Activated naive CD4-positive, alpha-beta T cell treated with anti-CD3 and anti-CD28 coated beads, Interleukin-2, amount 10 ng/mL, durations not matched to agents 7 days and 5 days (primary cell): ENCODE results near the gene AUTS2.

Source experiments
- CTCF ChIA-PET: fragments of 350-600 bp; sonication (Branson Sonifier 250); formaldehyde crosslinking; loops from one replicate; lab custom pipeline; 2021; ENCODE audit warnings: antibody characterized with exemption; lab: Charles Lee
- DNase-seq: peaks from one replicate; pipeline ENCODE4 v3.0.0-alpha.2; 2020
- H3K27ac Mint-ChIP-seq: one replicate; pipeline ENCODE4 v1.8.0; 2021; ENCODE audit warnings: mild to moderate bottlenecking, moderate library complexity, mixed read lengths
- H3K27me3 Mint-ChIP-seq: one replicate; pipeline ENCODE4 v1.8.0; 2021; ENCODE audit warnings: mild to moderate bottlenecking, mixed read lengths
- H3K36me3 Mint-ChIP-seq: one replicate; pipeline ENCODE4 v1.8.0; 2021; ENCODE audit warnings: mixed read lengths
- H3K4me1 Mint-ChIP-seq: one replicate; pipeline ENCODE4 v1.8.0; 2021; ENCODE audit warnings: mixed read lengths
- H3K4me3 Mint-ChIP-seq: one replicate; pipeline ENCODE4 v1.8.0; 2021; ENCODE audit warnings: mild to moderate bottlenecking, moderate library complexity, mixed read lengths
- H3K9me3 Mint-ChIP-seq: one replicate; pipeline ENCODE4 v1.8.0; 2021; ENCODE audit warnings: mixed read lengths

The AUTS2 gene

DNA sequence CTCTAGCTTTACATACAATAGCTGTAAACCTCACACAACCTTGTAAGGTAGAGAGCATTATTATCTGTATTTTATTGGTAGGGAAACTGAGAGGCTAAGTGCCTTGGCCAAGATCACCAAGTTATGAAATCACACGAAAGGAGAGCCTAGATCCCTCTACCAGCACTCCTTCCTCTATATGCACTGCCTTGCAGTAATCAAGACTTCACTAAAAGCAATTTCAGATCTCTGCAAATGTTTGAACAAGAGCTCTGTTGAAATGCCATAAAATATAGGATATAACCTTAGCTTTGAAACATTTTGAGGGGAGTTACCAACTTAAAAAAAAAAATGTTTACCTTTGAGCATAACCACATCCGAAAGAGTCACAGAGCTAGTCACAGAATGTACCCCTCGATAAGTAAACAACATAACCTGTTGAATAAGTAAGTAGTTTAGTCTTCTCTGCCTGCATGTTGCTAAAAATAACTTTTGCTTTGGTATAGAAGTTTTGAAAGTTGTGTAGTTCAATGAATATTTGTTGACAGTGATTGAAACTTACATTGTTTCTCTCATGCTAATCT lies 709.4 kb downstream of the AUTS2 start:
- H3K36me3 Mint-ChIP-seq = no peaks in the 10 kb centered on the region
- H3K4me3 Mint-ChIP-seq = peak overlapping the region; percentile 26
- CTCF ChIA-PET = interaction anchor here (0.6 kb wide), 1 partner anchor 73 kb away, joined by 4 read pairs; no protein-coding TSS in a partner anchor
- peak overlapping the region; percentile 93 for H3K27ac Mint-ChIP-seq
- H3K4me1 Mint-ChIP-seq = peaks cover 47% of the 10 kb centered on the region
- no peak for DNase-seq
- no peaks in the 10 kb centered on the region for H3K27me3 Mint-ChIP-seq
- peaks cover 1% of the 10 kb centered on the region for H3K9me3 Mint-ChIP-seq

DNA sequence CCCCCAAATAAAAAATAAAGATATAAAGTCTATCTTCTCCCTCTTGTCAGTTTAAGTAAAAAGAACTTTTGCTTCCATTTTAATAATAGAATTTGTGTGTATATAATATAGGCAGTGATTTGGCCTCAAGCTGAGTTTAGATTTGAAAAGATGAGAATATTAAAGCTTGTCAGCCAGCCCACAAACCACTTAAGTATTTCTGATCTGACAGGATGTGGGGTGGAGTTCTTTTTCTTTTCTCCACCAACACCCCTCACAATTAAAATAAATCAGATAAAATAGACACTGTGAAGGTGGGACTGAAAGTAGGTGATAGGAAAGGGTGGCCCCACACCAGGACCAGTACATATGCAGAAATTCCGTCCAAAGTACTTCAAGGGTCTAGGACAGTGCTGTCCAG lies 714.1 kb downstream of the AUTS2 start:
- CTCF ChIA-PET = no interaction called here
- no peak for DNase-seq
- peaks cover 53% of the 10 kb centered on the region for H3K4me1 Mint-ChIP-seq
- peaks cover 2% of the 10 kb centered on the region for H3K36me3 Mint-ChIP-seq
- H3K9me3 Mint-ChIP-seq = peaks cover 6% of the 10 kb centered on the region
- no peaks in the 10 kb centered on the region for H3K27me3 Mint-ChIP-seq
- no peak overlapping the region for H3K4me3 Mint-ChIP-seq
- peak overlapping the region; percentile 75 for H3K27ac Mint-ChIP-seq

DNA sequence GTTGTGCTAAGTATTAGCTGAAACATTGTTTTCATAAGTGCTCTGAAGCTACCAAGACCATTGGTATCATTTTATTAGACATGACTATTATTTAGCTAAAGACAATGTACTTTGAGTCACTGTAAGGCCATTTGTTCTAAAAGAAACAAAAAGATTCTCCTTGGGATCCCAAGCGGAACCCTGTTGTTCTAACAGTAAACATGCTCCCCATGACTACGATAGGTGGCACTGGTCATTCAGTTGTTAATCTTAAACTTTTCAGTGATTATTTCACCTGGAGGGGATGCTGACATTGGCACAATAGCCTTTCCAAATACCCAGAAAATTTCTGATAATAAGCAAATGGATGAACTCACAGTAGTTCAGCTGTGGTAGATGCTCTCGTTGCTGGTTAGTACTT lies 715.0 kb downstream of the AUTS2 start:
- Mint-ChIP-seq H3K4me3 (no peak overlapping the region), H3K27me3 (no peaks in the 10 kb centered on the region), H3K27ac (no peak overlapping the region), H3K36me3 (peaks cover 2% of the 10 kb centered on the region), H3K9me3 (peaks cover 8% of the 10 kb centered on the region), H3K4me1 (peaks cover 53% of the 10 kb centered on the region)
- CTCF ChIA-PET = no interaction called here
- DNase-seq = no peak

DNA sequence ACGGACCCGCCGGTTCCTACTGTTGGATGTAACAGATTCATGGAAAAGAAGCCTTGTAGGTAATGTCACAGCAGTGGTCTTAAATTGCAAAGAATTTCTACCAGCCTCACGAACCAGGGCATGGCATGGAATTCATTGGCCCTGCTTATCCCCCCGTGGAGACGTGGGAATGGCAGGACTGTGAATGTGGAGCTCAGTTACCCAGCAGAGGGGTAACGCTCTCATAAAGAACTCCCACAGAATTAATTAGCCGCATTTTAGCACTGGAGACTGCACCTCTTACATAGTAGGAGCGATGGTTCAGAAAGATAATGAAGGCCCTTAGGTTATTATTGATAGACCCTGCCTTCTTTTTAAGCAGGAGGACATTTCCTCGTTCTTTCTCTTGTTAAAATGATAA lies 715.4 kb downstream of the AUTS2 start:
- no peak for DNase-seq
- Mint-ChIP-seq H3K27ac (no peak overlapping the region), H3K36me3 (peaks cover 2% of the 10 kb centered on the region), H3K9me3 (peaks cover 8% of the 10 kb centered on the region), H3K27me3 (no peaks in the 10 kb centered on the region), H3K4me3 (no peak overlapping the region), H3K4me1 (peaks cover 56% of the 10 kb centered on the region)
- CTCF ChIA-PET = no interaction called here

DNA sequence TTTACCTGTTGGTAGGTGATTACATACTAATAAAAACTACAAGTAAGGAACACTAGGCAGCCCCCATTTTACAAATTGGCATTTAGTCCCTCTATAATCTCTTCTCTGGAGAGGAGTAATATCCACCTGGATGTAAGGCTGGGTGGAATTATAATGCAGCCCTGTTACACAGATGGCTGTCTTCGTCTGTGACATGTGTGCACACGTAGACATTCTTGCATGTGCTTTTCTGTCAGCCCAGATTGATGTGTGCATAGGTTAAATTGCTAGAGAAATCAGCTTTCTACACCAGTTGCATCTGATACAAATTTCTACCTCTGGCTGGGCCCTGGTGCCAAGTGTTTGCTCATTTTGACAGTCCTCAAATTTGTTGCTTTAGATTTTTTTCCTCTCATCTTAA lies 715.9 kb downstream of the AUTS2 start:
- CTCF ChIA-PET = no interaction called here
- Mint-ChIP-seq H3K27me3 (no peaks in the 10 kb centered on the region), H3K27ac (no peak overlapping the region), H3K9me3 (peaks cover 8% of the 10 kb centered on the region), H3K4me1 (peaks cover 61% of the 10 kb centered on the region), H3K36me3 (peaks cover 2% of the 10 kb centered on the region), H3K4me3 (no peak overlapping the region)
- no peak for DNase-seq

DNA sequence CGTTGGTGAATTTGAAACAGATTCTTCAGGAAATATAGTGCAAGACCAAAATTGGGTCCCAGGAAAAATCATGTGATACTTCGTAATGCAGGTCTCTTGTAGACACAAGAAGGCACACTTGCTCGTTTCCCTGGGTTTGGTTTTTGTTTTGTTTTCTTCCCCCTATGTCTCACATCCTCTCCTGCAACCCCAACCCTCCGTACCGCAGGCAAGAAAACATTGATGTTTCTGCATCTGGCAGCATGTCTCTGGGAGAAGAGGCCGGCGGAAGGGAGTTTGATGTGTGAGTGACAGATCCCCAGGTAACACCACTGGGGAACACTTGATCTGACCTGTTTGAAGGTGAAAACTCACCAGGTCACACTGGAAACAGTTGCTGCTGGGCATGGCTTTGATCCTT lies 718.5 kb downstream of the AUTS2 start:
- peaks cover 8% of the 10 kb centered on the region for H3K9me3 Mint-ChIP-seq
- H3K27me3 Mint-ChIP-seq = no peaks in the 10 kb centered on the region
- CTCF ChIA-PET = no interaction called here
- H3K27ac Mint-ChIP-seq = peak overlapping the region; percentile 88
- no peak overlapping the region for H3K4me3 Mint-ChIP-seq
- DNase-seq = peak; percentile 67
- H3K4me1 Mint-ChIP-seq = peaks cover 58% of the 10 kb centered on the region
- H3K36me3 Mint-ChIP-seq = peaks cover 2% of the 10 kb centered on the region

GRCh38 chr7:70317356-70317755 lies 719.1 kb downstream of the AUTS2 start:
- CTCF ChIA-PET = no interaction called here
- peaks cover 52% of the 10 kb centered on the region for H3K4me1 Mint-ChIP-seq
- peaks cover 2% of the 10 kb centered on the region for H3K36me3 Mint-ChIP-seq
- H3K4me3 Mint-ChIP-seq = no peak overlapping the region
- H3K27me3 Mint-ChIP-seq = no peaks in the 10 kb centered on the region
- no peak for DNase-seq
- H3K9me3 Mint-ChIP-seq = peaks cover 8% of the 10 kb centered on the region
- peak overlapping the region; percentile 88 for H3K27ac Mint-ChIP-seq

DNA sequence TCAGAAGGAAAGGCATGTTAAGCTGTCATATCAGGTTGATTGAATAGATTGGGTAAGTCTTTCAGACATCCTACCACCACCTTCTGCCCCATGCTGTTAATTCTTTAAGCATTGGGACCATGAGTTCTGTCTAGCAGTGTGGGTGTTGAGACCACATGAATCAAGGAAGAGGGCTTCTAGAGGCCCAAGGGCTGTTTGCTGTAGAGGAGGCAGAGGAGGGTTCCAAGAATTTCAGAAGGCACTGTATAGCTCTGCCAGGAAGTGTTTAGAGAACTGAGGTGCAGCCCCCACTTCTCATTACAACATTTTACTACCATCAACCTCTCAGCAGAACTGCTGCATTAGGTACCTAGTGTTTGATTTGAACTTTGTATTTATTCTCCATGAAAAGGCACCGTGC lies 720.2 kb downstream of the AUTS2 start:
- H3K36me3 Mint-ChIP-seq = peaks cover 2% of the 10 kb centered on the region
- peak overlapping the region; percentile 80 for H3K27ac Mint-ChIP-seq
- H3K27me3 Mint-ChIP-seq = no peaks in the 10 kb centered on the region
- CTCF ChIA-PET = no interaction called here
- no peak overlapping the region for H3K4me3 Mint-ChIP-seq
- DNase-seq = peak; percentile 22
- H3K4me1 Mint-ChIP-seq = peaks cover 44% of the 10 kb centered on the region
- peaks cover 11% of the 10 kb centered on the region for H3K9me3 Mint-ChIP-seq

GRCh38 chr7:70319057-70319456 lies 720.8 kb downstream of the AUTS2 start:
- DNase-seq = no peak
- H3K36me3 Mint-ChIP-seq = peaks cover 2% of the 10 kb centered on the region
- no peak overlapping the region for H3K27ac Mint-ChIP-seq
- no peaks in the 10 kb centered on the region for H3K27me3 Mint-ChIP-seq
- CTCF ChIA-PET = no interaction called here
- H3K4me1 Mint-ChIP-seq = peaks cover 42% of the 10 kb centered on the region
- no peak overlapping the region for H3K4me3 Mint-ChIP-seq
- peaks cover 11% of the 10 kb centered on the region for H3K9me3 Mint-ChIP-seq

GRCh38 chr7:70321016-70321590 lies 722.8 kb downstream of the AUTS2 start:
- CTCF ChIA-PET = no interaction called here
- peaks cover 6% of the 10 kb centered on the region for H3K9me3 Mint-ChIP-seq
- no peak overlapping the region for H3K4me3 Mint-ChIP-seq

GRCh38 chr7:70322856-70323255 lies 724.6 kb downstream of the AUTS2 start:
- Mint-ChIP-seq H3K27ac (no peak overlapping the region), H3K27me3 (no peaks in the 10 kb centered on the region), H3K36me3 (no peaks in the 10 kb centered on the region), H3K4me1 (peaks cover 18% of the 10 kb centered on the region), H3K9me3 (peaks cover 6% of the 10 kb centered on the region), H3K4me3 (no peak overlapping the region)
- CTCF ChIA-PET = no interaction called here
- DNase-seq = no peak

More at GRCh38 chr7:70321016-70321590, 722.8 kb downstream of the AUTS2 start:
- Mint-ChIP-seq H3K27me3 (no peaks in the 10 kb centered on the region), H3K27ac (no peak overlapping the region), H3K36me3 (no peaks in the 10 kb centered on the region), H3K4me1 (peaks cover 33% of the 10 kb centered on the region)
- no peak for DNase-seq

DNA sequence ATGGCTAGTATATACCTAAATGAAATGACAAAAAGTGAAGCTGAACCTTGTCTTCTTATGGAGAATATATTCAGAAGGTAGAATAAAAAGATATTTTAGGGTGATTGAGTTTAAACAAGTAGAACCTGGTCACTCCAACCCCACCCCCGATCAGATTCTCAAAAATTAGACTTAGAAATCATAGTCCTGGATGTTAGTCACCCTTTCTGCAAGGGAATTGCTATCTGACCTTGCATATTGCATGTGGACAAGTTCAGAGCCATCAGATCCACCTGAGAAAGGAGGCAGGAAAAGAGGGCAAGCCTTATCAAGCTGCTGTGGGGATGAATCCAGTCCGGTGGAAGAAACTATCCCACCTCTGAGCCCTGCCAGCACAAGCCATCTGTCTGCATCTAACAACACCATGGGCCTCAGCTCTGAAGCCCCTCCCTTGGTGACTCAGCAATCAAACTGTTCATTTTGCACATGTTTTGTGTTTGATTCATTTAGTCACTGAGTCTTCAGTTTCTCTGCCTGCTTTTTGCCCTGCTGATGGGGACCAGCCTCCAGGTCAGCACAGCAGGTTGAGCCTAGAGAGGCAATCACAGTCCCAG lies 727.3 kb downstream of the AUTS2 start:
- Mint-ChIP-seq H3K4me3 (no peak overlapping the region), H3K27ac (no peak overlapping the region), H3K36me3 (no peaks in the 10 kb centered on the region), H3K27me3 (no peaks in the 10 kb centered on the region), H3K4me1 (no peaks in the 10 kb centered on the region), H3K9me3 (peaks cover 3% of the 10 kb centered on the region)
- CTCF ChIA-PET = no interaction called here
- no peak for DNase-seq

GRCh38 chr7:70334295-70334694 lies 736.0 kb downstream of the AUTS2 start:
- H3K9me3 Mint-ChIP-seq = peaks cover 7% of the 10 kb centered on the region
- H3K27me3 Mint-ChIP-seq = no peaks in the 10 kb centered on the region
- CTCF ChIA-PET = no interaction called here
- peaks cover 17% of the 10 kb centered on the region for H3K4me1 Mint-ChIP-seq
- no peak for DNase-seq
- no peak overlapping the region for H3K27ac Mint-ChIP-seq
- H3K36me3 Mint-ChIP-seq = no peaks in the 10 kb centered on the region
- H3K4me3 Mint-ChIP-seq = no peak overlapping the region

- Mint-ChIP-seq H3K4me3 (no peak overlapping the region), H3K36me3 (no peaks in the 10 kb centered on the region), H3K9me3 (peaks cover 7% of the 10 kb centered on the region), H3K27me3 (no peaks in the 10 kb centered on the region), H3K4me1 (peaks cover 17% of the 10 kb centered on the region), H3K27ac (peak overlapping the region; percentile 81)
- CTCF ChIA-PET = no interaction called here
- DNase-seq = peak; percentile 21
These were observed 736.6 kb downstream of the AUTS2 start for GRCh38 chr7:70334871-70335270.

- Mint-ChIP-seq H3K27me3 (no peaks in the 10 kb centered on the region), H3K4me1 (peaks cover 17% of the 10 kb centered on the region), H3K9me3 (peaks cover 7% of the 10 kb centered on the region), H3K27ac (no peak overlapping the region), H3K36me3 (no peaks in the 10 kb centered on the region), H3K4me3 (no peak overlapping the region)
- CTCF ChIA-PET = no interaction called here
- no peak for DNase-seq
These were observed 738.3 kb downstream of the AUTS2 start for GRCh38 chr7:70336536-70336935.
